Ecto neural progenitor cell (in vitro differentiated cells): ENCODE data around the gene CD8B2.
A peak's percentile ranks its signal among the peaks of the same experiment; 100 is the strongest.
"Not testable (repeated sequence)": the region's sequence is repeated elsewhere in the genome, so short reads cannot be mapped to it uniquely, and the experiment has no call there.

ENCODE experiments used
- DNase-seq: peaks from one replicate; pipeline ENCODE4 v3.0.0-alpha.2; 2018; ENCODE audit warnings: low spot score

The CD8B2 gene

GRCh38 chr2:106511934-106512333, 24.8 kb downstream of the CD8B2 start:
- not testable (repeated sequence) for DNase-seq

- DNase-seq = not testable (repeated sequence)
Measured at GRCh38 chr2:106513391-106513790, 26.2 kb downstream of the CD8B2 start.

GRCh38 chr2:106514827-106515226, 27.7 kb downstream of the CD8B2 start:
- not testable (repeated sequence) for DNase-seq

- DNase-seq = no peak
Measured at GRCh38 chr2:106516436-106516835, 29.3 kb downstream of the CD8B2 start.

- no peak for DNase-seq
Measured at GRCh38 chr2:106516864-106517263, 29.7 kb downstream of the CD8B2 start.

- no peak for DNase-seq
Measured at GRCh38 chr2:106517329-106517728, 30.2 kb downstream of the CD8B2 start.

GRCh38 chr2:106519767-106520166, 32.6 kb downstream of the CD8B2 start:
- no peak for DNase-seq

GRCh38 chr2:106521016-106521415, 33.9 kb downstream of the CD8B2 start:
- no peak for DNase-seq

- no peak for DNase-seq
Measured at GRCh38 chr2:106523976-106524665, 37.0 kb downstream of the CD8B2 start.

GRCh38 chr2:106530866-106531265, 43.7 kb downstream of the CD8B2 start:
- DNase-seq = no peak

- no peak for DNase-seq
Measured at GRCh38 chr2:106531676-106532214, 44.6 kb downstream of the CD8B2 start.

- DNase-seq = no peak
Measured at GRCh38 chr2:106532236-106532635, 45.1 kb downstream of the CD8B2 start.

GRCh38 chr2:106534471-106534870, 47.3 kb downstream of the CD8B2 start:
- no peak for DNase-seq

GRCh38 chr2:106536490-106536889, 49.3 kb downstream of the CD8B2 start:
- no peak for DNase-seq

- DNase-seq = no peak
Measured at GRCh38 chr2:106537047-106537446, 49.9 kb downstream of the CD8B2 start.

- DNase-seq = no peak
Measured at GRCh38 chr2:106537791-106538191, 50.6 kb downstream of the CD8B2 start.

GRCh38 chr2:106540886-106541285, 53.7 kb downstream of the CD8B2 start:
- DNase-seq = no peak

GRCh38 chr2:106541333-106541732, 54.2 kb downstream of the CD8B2 start:
- DNase-seq = no peak

- peak; percentile 81 for DNase-seq
Measured at GRCh38 chr2:106542746-106543359, 55.7 kb downstream of the CD8B2 start.

- DNase-seq = no peak
Measured at GRCh38 chr2:106545007-106545406, 57.8 kb downstream of the CD8B2 start.

GRCh38 chr2:106546391-106546990, 59.3 kb downstream of the CD8B2 start:
- no peak for DNase-seq

- DNase-seq = no peak
Measured at GRCh38 chr2:106547164-106547903, 60.2 kb downstream of the CD8B2 start.
